Esophagus muscularis mucosa (tissue), 4 donors: ENCODE measurements around the gene ATP13A5. TPM values are rescaled to one million over a fixed set of nuclear protein-coding genes. Genes with fewer than 3 reads are reported as not detected.
A peak's percentile ranks its signal among the peaks of the same experiment; 100 is the strongest.

ENCODE experiments used
- DNase-seq: peaks from one replicate; pipeline ENCODE4 v3.0.0-alpha.2; 2017; ENCODE audit errors: extremely low spot score
- H3K27ac ChIP-seq, 4 donors: fragments of 200-600 bp; sonication (generic); replicated peaks in 1 of 4; 1 replicate in 3 of 4; 2 replicates in 1 of 4; pipeline ENCODE4 v1.5.1; 2016 to 2019; ENCODE audit warnings: mild to moderate bottlenecking in 1 of 4
- H3K27me3 ChIP-seq, 4 donors: fragments of 200-600 bp; sonication (generic); one replicate each; pipeline versions ENCODE4 v1.5.1 to v1.6.0; 2016 to 2019
- H3K36me3 ChIP-seq, 4 donors: fragments of 200-600 bp; sonication (generic); one replicate each; pipeline ENCODE4 v1.5.1; 2016 to 2019
- H3K4me1 ChIP-seq, 4 donors: fragments of 200-600 bp; sonication (generic); one replicate each; pipeline ENCODE4 v1.5.1; 2016 to 2019
- H3K4me3 ChIP-seq, 4 donors: fragments of 200-600 bp; sonication (generic); 1 replicate in 2 of 4; 2 replicates in 2 of 4; pipeline ENCODE4 v1.5.1; 2016 to 2019; ENCODE audit warnings: mild to moderate bottlenecking in 4 of 4, moderate library complexity in 1 of 4
- H3K9me3 ChIP-seq, 4 donors: fragments of 200-600 bp; sonication (generic); 1 replicate in 3 of 4; 2 replicates in 1 of 4; pipeline ENCODE4 v1.5.1; 2016 to 2019
- CTCF ChIP-seq, 3 experiments: fragments of 200-600 bp in 2 of 3; fragments of 450-650 bp in 1 of 3; sonication (generic) in 2 of 3; IDR thresholded peaks; one replicate each; pipeline ENCODE4 v1.5.1; 2017 to 2019; ENCODE audit warnings: antibody characterized with exemption in 3 of 3, mild to moderate bottlenecking in 2 of 3, moderate library complexity in 1 of 3
- EP300 ChIP-seq: sonication (generic); formaldehyde crosslinking; IDR thresholded peaks from one replicate; pipeline ENCODE4 v1.6.1; 2017; ENCODE audit warnings: antibody characterized with exemption
- POLR2A ChIP-seq: fragments of 450-650 bp; IDR thresholded peaks from one replicate; pipeline ENCODE4 v1.6.1; 2017; ENCODE audit warnings: antibody characterized with exemption, moderate library complexity, mild to moderate bottlenecking, low read depth
- POLR2AphosphoS5 ChIP-seq, 2 donors: sonication (generic); formaldehyde crosslinking; IDR thresholded peaks; one replicate each; pipeline ENCODE4 v1.6.1; 2017; ENCODE audit warnings: antibody characterized with exemption in 2 of 2
- WGBS: methylation state at CpG from one replicate; pipeline ENCODE4 v1.1.5; 2018; 5-methylcytosine and 5-hydroxymethylcytosine counted together
- intact Hi-C: fragments of 100-400 bp; cut with DNase I; formaldehyde crosslinking; loops from one replicate; pipeline ENCODE4 v1.15.1; 2023
- total RNA-seq, 4 donors: library from RNA; depleted of rRNA; stranded (reverse); fragments of >200 nt; gene quantifications; one replicate each; pipeline versions ENCODE4 v1.1.0 to v1.2.1, GENCODE V29; 2016

The ATP13A5 gene
- total RNA-seq, result not detected

GRCh38 chr3:193378706-193379105 lies at the start of gene ATP13A5:
Gene ATP13A5, minus strand, starts transcription at chr3:193378753. Its CDS starts 28 bp downstream, at chr3:193378725.
- 59% methylated on average over 6 of the region's 6 CpGs for WGBS
- Histone ChIP-seq H3K4me1 (no peaks in the 10 kb centered on the region), H3K36me3 (no peaks in the 10 kb centered on the region), H3K27me3 (no peaks in the 10 kb centered on the region), H3K27ac (no peak within 1 kb of the TSS), H3K4me3 (no peak within 1 kb of the TSS), H3K9me3 (no peaks in the 10 kb centered on the region)
- no peak for DNase-seq
- TF ChIP-seq POLR2AphosphoS5 (IDR thresholded peaks at IDR 0.05) (no peak), EP300 (no peak), CTCF (IDR thresholded peaks at IDR 0.05) (no peak), POLR2A (no peak)
- intact Hi-C loops, result no loop called here

- H3K4me3 ChIP-seq, result no peak overlapping the region
- no peaks in the 10 kb centered on the region for H3K4me1 ChIP-seq
- no peaks in the 10 kb centered on the region for H3K36me3 ChIP-seq
- 95% methylated on average over 3 of the region's 4 CpGs for WGBS
- H3K27ac ChIP-seq, result no peak overlapping the region
- no peak for TF ChIP-seq EP300
- no peak for TF ChIP-seq POLR2AphosphoS5 (IDR thresholded peaks at IDR 0.05)
- no peak for TF ChIP-seq POLR2A
- TF ChIP-seq CTCF (IDR thresholded peaks at IDR 0.05), result no peak
- H3K27me3 ChIP-seq, result no peaks in the 10 kb centered on the region
- DNase-seq, result no peak
- intact Hi-C loops, result no loop called here
- H3K9me3 ChIP-seq, result peaks cover 0 to 43% (median 14%) of the 10 kb centered on the region in 4 donors
Measured at GRCh38 chr3:193418576-193419373, 40.2 kb upstream of the ATP13A5 start.

- Histone ChIP-seq H3K4me3 (no peak overlapping the region), H3K4me1 (no peaks in the 10 kb centered on the region), H3K36me3 (peaks cover 0 to 3% (median 0%) of the 10 kb centered on the region in 4 donors), H3K27me3 (no peaks in the 10 kb centered on the region), H3K9me3 (peaks cover 0 to 45% (median 12%) of the 10 kb centered on the region in 4 donors), H3K27ac (no peak overlapping the region)
- no peak for DNase-seq
- 93% methylated on average over 2 of the region's 2 CpGs for WGBS
- intact Hi-C loops, result no loop called here
- TF ChIP-seq POLR2A (no peak), CTCF (IDR thresholded peaks at IDR 0.05) (no peak), POLR2AphosphoS5 (IDR thresholded peaks at IDR 0.05) (no peak), EP300 (no peak)
Measured at GRCh38 chr3:193416629-193417028, 38.1 kb upstream of the ATP13A5 start.

- Histone ChIP-seq H3K27me3 (no peaks in the 10 kb centered on the region), H3K4me3 (no peak overlapping the region), H3K9me3 (peaks cover 0 to under 1% (median 0%) of the 10 kb centered on the region in 4 donors), H3K36me3 (peaks cover 0 to 4% (median 0%) of the 10 kb centered on the region in 4 donors), H3K27ac (no peak overlapping the region), H3K4me1 (no peaks in the 10 kb centered on the region)
- 67% methylated on average over 1 of the region's 1 CpG for WGBS
- TF ChIP-seq POLR2AphosphoS5 (IDR thresholded peaks at IDR 0.05) (no peak), CTCF (IDR thresholded peaks at IDR 0.05) (no peak), POLR2A (no peak), EP300 (no peak)
- intact Hi-C loops, result no loop called here
- DNase-seq, result peak; percentile 80
Measured at GRCh38 chr3:193407688-193408087, 29.1 kb upstream of the ATP13A5 start.
